IPS-20b (cell line): ENCODE results near the gene SALL3.
A peak's percentile ranks its signal among the peaks of the same experiment; 100 is the strongest.

Experiments
- H3K27ac ChIP-seq: one replicate; pipeline ENCODE4 v1.5.1; 2013; ENCODE audit warnings: low read length
- H3K27me3 ChIP-seq: 2 replicates; pipeline ENCODE4 v1.6.1; 2013; ENCODE audit warnings: mild to moderate bottlenecking, low read length, inconsistent platforms; ENCODE audit not compliant: insufficient read depth
- H3K36me3 ChIP-seq: 2 replicates; pipeline ENCODE4 v1.6.1; 2013; ENCODE audit warnings: low read depth, mild to moderate bottlenecking, inconsistent platforms, low read length, moderate library complexity; ENCODE audit not compliant: insufficient read depth
- H3K4me1 ChIP-seq: 2 replicates; pipeline ENCODE4 v1.6.1; 2013; ENCODE audit warnings: mild to moderate bottlenecking, control low read depth, inconsistent platforms, low read length, moderate library complexity; ENCODE audit not compliant: insufficient read depth
- H3K4me3 ChIP-seq: 2 replicates; pipeline ENCODE4 v1.5.1; 2013; ENCODE audit warnings: mild to moderate bottlenecking, low read length, inconsistent platforms
- H3K9ac ChIP-seq: 2 replicates; pipeline ENCODE4 v1.6.1; 2013; ENCODE audit warnings: low read depth, mild to moderate bottlenecking, inconsistent platforms, low read length, moderate library complexity
- H3K9me3 ChIP-seq: 2 replicates; pipeline ENCODE4 v1.6.1; 2013; ENCODE audit warnings: mild to moderate bottlenecking, low read depth, low read length, inconsistent platforms; ENCODE audit not compliant: insufficient read depth

The SALL3 gene

DNA sequence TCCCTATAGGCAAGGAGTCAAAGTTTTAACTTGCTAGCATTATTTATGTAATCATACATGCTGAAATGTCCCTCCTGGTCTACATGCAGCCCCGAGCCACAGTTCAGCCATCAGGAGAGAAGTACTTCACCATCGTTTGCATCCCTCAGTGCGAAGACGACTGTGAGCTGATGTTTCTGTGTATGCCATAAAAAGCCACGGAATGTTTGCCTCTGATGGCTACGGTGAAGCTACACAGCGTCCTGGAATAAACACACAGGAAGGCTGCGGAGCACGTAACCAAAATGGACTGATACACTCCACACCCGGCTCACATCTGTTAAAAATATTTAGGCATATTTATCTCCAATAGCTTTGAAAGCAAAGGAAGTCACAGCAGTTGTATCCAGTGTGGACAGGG lies 4.3 kb upstream of the SALL3 start:
- Histone ChIP-seq H3K4me1 (peaks cover 36% of the 10 kb centered on the region), H3K4me3 (no peak overlapping the region), H3K9me3 (no peaks in the 10 kb centered on the region), H3K27me3 (peaks cover 87% of the 10 kb centered on the region), H3K36me3 (no peaks in the 10 kb centered on the region), H3K27ac (no peak overlapping the region), H3K9ac (no peak overlapping the region)

- H3K36me3 ChIP-seq = no peaks in the 10 kb centered on the region
- H3K27me3 ChIP-seq = peaks cover 84% of the 10 kb centered on the region
- no peaks in the 10 kb centered on the region for H3K9me3 ChIP-seq
- no peak overlapping the region for H3K27ac ChIP-seq
- H3K4me3 ChIP-seq = no peak overlapping the region
- H3K4me1 ChIP-seq = peaks cover 36% of the 10 kb centered on the region
- no peak overlapping the region for H3K9ac ChIP-seq
These were observed 3.8 kb upstream of the SALL3 start for GRCh38 chr18:78975699-78976335.

DNA sequence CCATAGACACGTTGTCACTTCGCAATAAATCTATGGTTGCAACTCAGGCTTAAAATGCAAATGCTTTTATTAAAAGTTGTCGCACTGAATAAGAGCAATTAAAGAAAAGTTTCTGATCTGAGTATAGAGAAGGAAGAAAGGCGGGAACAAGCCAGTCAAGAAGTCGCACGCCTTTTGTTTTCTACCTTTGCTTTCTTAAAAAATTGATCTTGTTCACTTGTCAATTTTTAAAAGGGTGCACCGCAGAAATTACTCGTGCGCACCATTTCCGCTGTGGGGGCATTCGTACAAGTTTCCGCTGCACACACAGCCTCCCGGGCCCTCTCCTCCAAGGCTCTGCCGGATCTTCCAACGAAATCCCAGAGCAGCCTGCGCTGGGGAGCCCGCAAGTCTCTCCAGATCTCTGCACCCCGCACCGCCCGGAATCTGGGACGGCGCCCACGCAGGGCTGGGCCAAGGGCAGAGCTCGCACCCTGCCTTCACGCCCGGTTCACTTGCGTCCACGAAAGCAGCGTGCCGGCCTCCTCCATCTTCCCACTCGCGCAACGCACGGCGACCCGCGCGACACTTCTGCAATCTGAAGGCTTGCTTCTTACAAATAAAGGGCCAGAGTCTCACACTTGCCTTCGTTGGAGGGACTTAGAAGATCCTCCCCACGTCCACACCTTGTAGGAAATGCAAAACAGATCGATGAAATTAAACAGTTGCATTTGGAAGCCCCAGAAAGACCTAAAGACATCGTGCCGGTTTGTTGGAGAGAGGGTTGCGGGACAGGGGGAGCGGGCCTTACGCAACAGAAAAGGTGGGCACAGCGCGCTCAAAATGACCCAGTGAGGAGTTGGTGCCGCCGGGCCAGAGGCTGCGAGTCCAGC lies 2.6 kb upstream of the SALL3 start:
- Histone ChIP-seq H3K4me3 (peak overlapping the region; percentile 54), H3K4me1 (peaks cover 36% of the 10 kb centered on the region), H3K36me3 (no peaks in the 10 kb centered on the region), H3K27ac (no peak overlapping the region), H3K27me3 (peaks cover 84% of the 10 kb centered on the region), H3K9me3 (no peaks in the 10 kb centered on the region), H3K9ac (no peak overlapping the region)

DNA sequence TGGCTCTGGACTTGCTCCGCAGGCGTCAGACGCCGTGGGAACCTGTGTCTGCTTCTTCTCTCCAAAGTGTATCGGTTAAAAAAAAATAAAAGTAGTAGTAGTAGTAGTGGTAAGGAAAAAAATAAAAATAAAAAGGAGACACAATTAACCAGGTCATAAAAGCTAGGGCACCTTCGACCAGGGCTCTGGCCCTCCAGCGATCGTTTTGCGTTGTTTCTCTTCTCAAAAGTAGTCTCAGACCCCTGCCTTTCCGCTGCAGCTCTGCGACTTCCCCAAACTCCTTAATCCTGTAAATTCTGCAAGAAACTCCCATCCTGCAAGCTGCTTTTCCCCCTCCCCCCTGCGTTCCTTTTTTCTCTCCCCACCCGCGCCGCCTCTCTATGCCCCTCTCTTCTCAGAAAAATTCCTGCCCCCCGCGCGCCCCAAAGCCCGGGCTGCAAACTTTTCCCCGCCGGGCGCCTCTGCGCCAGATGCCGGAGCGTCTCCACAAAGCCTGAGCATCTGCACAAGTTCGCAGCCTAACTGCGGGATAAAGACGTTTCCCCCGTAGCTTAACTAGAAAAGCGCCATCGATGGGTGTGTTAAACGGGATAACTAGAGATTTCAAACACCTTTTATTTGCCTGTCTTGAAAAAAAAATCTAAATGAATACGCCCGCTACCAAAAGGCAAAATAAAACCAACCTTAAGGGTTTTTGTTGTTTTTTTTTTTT lies 1.8 kb upstream of the SALL3 start:
- H3K27ac ChIP-seq = no peak overlapping the region
- no peaks in the 10 kb centered on the region for H3K36me3 ChIP-seq
- no peaks in the 10 kb centered on the region for H3K9me3 ChIP-seq
- H3K9ac ChIP-seq = no peak overlapping the region
- peak overlapping the region; percentile 54; the same call in 1 of the 2 replicates for H3K4me3 ChIP-seq
- peaks cover 33% of the 10 kb centered on the region for H3K4me1 ChIP-seq
- peaks cover 84% of the 10 kb centered on the region for H3K27me3 ChIP-seq

- H3K27ac ChIP-seq = no peak overlapping the region
- peak overlapping the region; percentile 54; the same call in 1 of the 2 replicates for H3K4me3 ChIP-seq
- H3K36me3 ChIP-seq = no peaks in the 10 kb centered on the region
- no peaks in the 10 kb centered on the region for H3K9me3 ChIP-seq
- peaks cover 32% of the 10 kb centered on the region for H3K4me1 ChIP-seq
- peaks cover 82% of the 10 kb centered on the region for H3K27me3 ChIP-seq
- no peak overlapping the region; the same call in 1 of the 2 replicates for H3K9ac ChIP-seq
These were observed 1.1 kb upstream of the SALL3 start for GRCh38 chr18:78978349-78979055.

GRCh38 chr18:78979056-78979729 lies 425 bp upstream of the SALL3 start:
- H3K9ac ChIP-seq = no peak overlapping the region; the same call in 1 of the 2 replicates
- peaks cover 35% of the 10 kb centered on the region for H3K4me1 ChIP-seq
- no peaks in the 10 kb centered on the region for H3K9me3 ChIP-seq
- no peak overlapping the region for H3K27ac ChIP-seq
- H3K27me3 ChIP-seq = peaks cover 82% of the 10 kb centered on the region
- H3K4me3 ChIP-seq = peak overlapping the region; percentile 54; the same call in 1 of the 2 replicates
- no peaks in the 10 kb centered on the region for H3K36me3 ChIP-seq

DNA sequence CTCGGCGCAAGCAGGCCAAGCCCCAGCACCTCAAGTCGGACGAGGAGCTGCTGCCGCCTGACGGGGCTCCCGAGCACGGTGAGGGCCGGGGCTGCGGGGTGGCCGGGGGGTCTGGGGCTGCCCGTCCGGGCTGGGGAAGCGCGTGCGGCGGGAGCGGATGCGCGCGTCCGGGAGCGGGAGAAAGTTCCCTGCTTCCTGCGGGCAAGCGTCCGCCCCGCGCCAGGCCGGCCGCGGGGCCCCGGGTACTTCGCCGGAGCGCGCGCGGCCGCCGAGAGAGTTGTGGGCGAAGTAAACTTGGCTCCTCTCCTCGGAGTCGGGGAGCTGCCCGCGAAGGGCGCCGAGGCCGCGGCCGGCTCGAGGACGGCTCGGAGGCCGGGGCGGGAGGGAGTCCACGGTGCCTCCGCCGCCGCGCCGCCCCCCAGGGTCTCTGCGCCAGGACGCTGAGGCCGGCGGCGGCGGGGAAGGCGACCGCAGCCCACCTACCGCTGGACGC lies 707 bp downstream of the SALL3 start:
- Histone ChIP-seq H3K36me3 (no peaks in the 10 kb centered on the region), H3K9ac (peak overlapping the region; percentile 83; the same call in 1 of the 2 replicates), H3K27me3 (peaks cover 81% of the 10 kb centered on the region), H3K27ac (no peak overlapping the region), H3K9me3 (no peaks in the 10 kb centered on the region), H3K4me1 (peaks cover 37% of the 10 kb centered on the region), H3K4me3 (peak overlapping the region; percentile 82)

- Histone ChIP-seq H3K27ac (peak overlapping the region; percentile 6), H3K36me3 (no peaks in the 10 kb centered on the region), H3K4me1 (peaks cover 38% of the 10 kb centered on the region), H3K9me3 (no peaks in the 10 kb centered on the region), H3K4me3 (peak overlapping the region; percentile 82), H3K9ac (peak overlapping the region; percentile 83), H3K27me3 (peaks cover 81% of the 10 kb centered on the region)
These were observed 1.3 kb downstream of the SALL3 start for GRCh38 chr18:78980777-78981380.

- Histone ChIP-seq H3K27me3 (peaks cover 78% of the 10 kb centered on the region), H3K4me1 (peaks cover 36% of the 10 kb centered on the region), H3K27ac (peak overlapping the region; percentile 6), H3K9ac (peak overlapping the region; percentile 83), H3K9me3 (no peaks in the 10 kb centered on the region), H3K36me3 (no peaks in the 10 kb centered on the region), H3K4me3 (peak overlapping the region; percentile 82)
These were observed 1.8 kb downstream of the SALL3 start for GRCh38 chr18:78981394-78981831.

GRCh38 chr18:78981989-78982620 lies 2.5 kb downstream of the SALL3 start:
- H3K27me3 ChIP-seq = peaks cover 71% of the 10 kb centered on the region
- H3K27ac ChIP-seq = no peak overlapping the region
- peak overlapping the region; percentile 82 for H3K4me3 ChIP-seq
- no peaks in the 10 kb centered on the region for H3K36me3 ChIP-seq
- H3K4me1 ChIP-seq = peaks cover 36% of the 10 kb centered on the region
- H3K9me3 ChIP-seq = no peaks in the 10 kb centered on the region
- peak overlapping the region; percentile 83 for H3K9ac ChIP-seq
